HG03460 (cell line): ENCODE measurements around the gene LVRN.
A peak's percentile ranks its signal among the peaks of the same experiment; 100 is the strongest.

ENCODE experiments used
- ATAC-seq: cut with Tn5 transposase; IDR thresholded peaks from one replicate; pipeline ENCODE4 v1.9.1; 2021; ENCODE audit not compliant: unreplicated experiment

The LVRN gene

GRCh38 chr5:115954144-115954543 lies 8.1 kb upstream of the LVRN start:
- no peak for ATAC-seq

- ATAC-seq = no peak
Observed at GRCh38 chr5:115956957-115957356, 5.3 kb upstream of the LVRN start.

- no peak for ATAC-seq
Observed at GRCh38 chr5:115961381-115962238, 665 bp upstream of the LVRN start.

- ATAC-seq = no peak
Observed at GRCh38 chr5:115962565-115963402, 509 bp downstream of the LVRN start.

- no peak for ATAC-seq
Observed at GRCh38 chr5:115963566-115963965, 1.3 kb downstream of the LVRN start.

GRCh38 chr5:115968770-115969169 lies 6.5 kb downstream of the LVRN start:
- ATAC-seq = no peak

GRCh38 chr5:115977096-115977495 lies 14.8 kb downstream of the LVRN start:
- ATAC-seq = peak; percentile 91

GRCh38 chr5:115977988-115978387 lies 15.7 kb downstream of the LVRN start:
- ATAC-seq = no peak

GRCh38 chr5:115978779-115979178 lies 16.5 kb downstream of the LVRN start:
- no peak for ATAC-seq

GRCh38 chr5:115979201-115980041 lies 17.1 kb downstream of the LVRN start:
- ATAC-seq = no peak

GRCh38 chr5:115983519-115983918 lies 21.2 kb downstream of the LVRN start:
- no peak for ATAC-seq

GRCh38 chr5:115985802-115986757 lies 23.8 kb downstream of the LVRN start:
- no peak for ATAC-seq

GRCh38 chr5:115988002-115988401 lies 25.7 kb downstream of the LVRN start:
- no peak for ATAC-seq

GRCh38 chr5:115992848-115993350 lies 30.6 kb downstream of the LVRN start:
- ATAC-seq = no peak

- no peak for ATAC-seq
Observed at GRCh38 chr5:115995351-115995750, 33.1 kb downstream of the LVRN start.

- ATAC-seq = no peak
Observed at GRCh38 chr5:116002116-116002906, 40.0 kb downstream of the LVRN start.

GRCh38 chr5:116004248-116004647 lies 42.0 kb downstream of the LVRN start:
- ATAC-seq = no peak

- no peak for ATAC-seq
Observed at GRCh38 chr5:116009806-116010205, 47.5 kb downstream of the LVRN start.

GRCh38 chr5:116011046-116011445 lies 48.8 kb downstream of the LVRN start:
- ATAC-seq = no peak
